Measurements from ENCODE around the gene ADAM19. TPM values are rescaled to one million over a fixed set of nuclear protein-coding genes. Genes with fewer than 3 reads are reported as not detected.
"Not testable (repeated sequence)": the region's sequence is repeated elsewhere in the genome, so short reads cannot be mapped to it uniquely, and the experiment has no call there.

Gene ADAM19
- total RNA-seq, 1 experiment from 2014 or later, result 0.47 TPM

GRCh38 chr5:157484768-157485167 lies 90.8 kb downstream of the ADAM19 start:
- no peak for TF ChIP-seq CTCF (IDR thresholded peaks at IDR 0.05; ENCODE audit: unreplicated experiment)
- DNase-seq (ENCODE audit: unreplicated experiment), result peak; percentile 65
- POLR2A ChIA-PET, result interaction anchor here (0.8 kb wide), 1 partner anchor 112 kb away, joined by 3 read pairs; no protein-coding TSS in a partner anchor
- H3K36me3 Mint-ChIP-seq (ENCODE audit: insufficient read depth, unreplicated experiment), result no peaks in the 10 kb centered on the region
- no peak overlapping the region for H3K4me3 Mint-ChIP-seq (ENCODE audit: unreplicated experiment)
- CTCF ChIA-PET, result interaction anchor here (0.6 to 3.6 kb wide), 19 partner anchors 8 to 234 kb away, joined by 3 to 25 read pairs (median 3); no protein-coding TSS in a partner anchor
- H3K27ac Mint-ChIP-seq (ENCODE audit: low read depth, unreplicated experiment), result no peak overlapping the region
- no peaks in the 10 kb centered on the region for H3K27me3 Mint-ChIP-seq (ENCODE audit: insufficient read depth, unreplicated experiment)
- no TSS peak for BruUV-seq (replicated peaks)
- H3K9me3 Mint-ChIP-seq (ENCODE audit: unreplicated experiment), result no peaks in the 10 kb centered on the region
- peaks cover 5% of the 10 kb centered on the region for H3K4me1 Mint-ChIP-seq (ENCODE audit: insufficient read depth, unreplicated experiment)
- intact Hi-C loops (cut with micrococcal nuclease), result no loop called here

GRCh38 chr5:157482702-157483101 lies 92.9 kb downstream of the ADAM19 start:
- H3K27ac Mint-ChIP-seq (ENCODE audit: low read depth, unreplicated experiment); H3K4me3 Mint-ChIP-seq (ENCODE audit: unreplicated experiment); intact Hi-C loops (cut with micrococcal nuclease); DNase-seq (ENCODE audit: unreplicated experiment); H3K9me3 Mint-ChIP-seq (ENCODE audit: unreplicated experiment); H3K4me1 Mint-ChIP-seq (ENCODE audit: insufficient read depth, unreplicated experiment); H3K36me3 Mint-ChIP-seq (ENCODE audit: insufficient read depth, unreplicated experiment); BruUV-seq (replicated peaks); H3K27me3 Mint-ChIP-seq (ENCODE audit: insufficient read depth, unreplicated experiment): not testable (repeated sequence)
- CTCF ChIA-PET, result interaction anchor here (3.6 to 4.2 kb wide), 2 partner anchors 11 to 12 kb away, joined by 18 to 28 read pairs; no protein-coding TSS in a partner anchor
- POLR2A ChIA-PET, result interaction anchor here (1.2 kb wide), 1 partner anchor 154 kb away, joined by 4 read pairs; no protein-coding TSS in a partner anchor

- ChIA-PET POLR2A (interaction anchor here (1.2 kb wide), 1 partner anchor 153 kb away, joined by 4 read pairs; no protein-coding TSS in a partner anchor), CTCF (interaction anchor here (0.8 to 28.1 kb wide), 7 partner anchors 11 to 262 kb away, joined by 3 to 642 read pairs (median 4); partner anchors contain the start of gene LSM11)
- no peak for DNase-seq (ENCODE audit: unreplicated experiment)
Observed at GRCh38 chr5:157481666-157482065, 93.9 kb downstream of the ADAM19 start.

DNA sequence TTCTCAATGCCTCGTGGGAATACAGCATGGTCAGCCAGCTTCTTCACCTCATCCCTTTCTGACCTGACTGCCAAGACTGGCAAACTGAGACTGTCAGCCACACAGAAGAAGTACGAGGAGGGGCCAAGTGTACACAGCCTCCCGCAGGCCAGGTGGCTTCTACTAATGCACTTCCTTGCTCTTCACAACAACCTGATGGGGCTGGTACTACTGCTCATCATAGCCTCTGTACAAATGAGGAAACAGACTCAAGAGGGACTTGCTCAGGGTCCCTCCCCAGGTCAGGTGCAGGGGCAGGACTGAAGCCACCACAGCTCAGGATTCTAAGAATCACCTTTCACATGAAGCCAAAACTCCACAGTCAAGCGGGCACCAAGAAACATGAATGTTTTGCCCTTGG lies 94.3 kb downstream of the ADAM19 start:
- ChIA-PET CTCF (interaction anchor here (0.7 to 28.1 kb wide), 11 partner anchors 8 to 262 kb away, joined by 3 to 642 read pairs (median 4); partner anchors contain the start of gene LSM11), POLR2A (interaction anchor here (1.0 to 1.2 kb wide), 2 partner anchors 10 to 153 kb away, joined by 3 to 4 read pairs; no protein-coding TSS in a partner anchor)
- no peak for DNase-seq (ENCODE audit: unreplicated experiment)
- no peak for TF ChIP-seq CTCF (IDR thresholded peaks at IDR 0.05; ENCODE audit: unreplicated experiment)
- Mint-ChIP-seq H3K9me3 (ENCODE audit: unreplicated experiment) (no peaks in the 10 kb centered on the region), H3K27me3 (ENCODE audit: insufficient read depth, unreplicated experiment) (no peaks in the 10 kb centered on the region), H3K36me3 (ENCODE audit: insufficient read depth, unreplicated experiment) (no peaks in the 10 kb centered on the region), H3K27ac (ENCODE audit: low read depth, unreplicated experiment) (no peak overlapping the region), H3K4me3 (ENCODE audit: unreplicated experiment) (no peak overlapping the region), H3K4me1 (ENCODE audit: insufficient read depth, unreplicated experiment) (peaks cover 5% of the 10 kb centered on the region)
- intact Hi-C loops (cut with micrococcal nuclease), result no loop called here
- no TSS peak for BruUV-seq (replicated peaks)

More at GRCh38 chr5:157481666-157482065, 93.9 kb downstream of the ADAM19 start:
- H3K9me3 Mint-ChIP-seq (ENCODE audit: unreplicated experiment), result no peaks in the 10 kb centered on the region
- no peak overlapping the region for H3K27ac Mint-ChIP-seq (ENCODE audit: low read depth, unreplicated experiment)
- H3K4me3 Mint-ChIP-seq (ENCODE audit: unreplicated experiment), result no peak overlapping the region
- intact Hi-C loops (cut with micrococcal nuclease), result no loop called here
- no peaks in the 10 kb centered on the region for H3K36me3 Mint-ChIP-seq (ENCODE audit: insufficient read depth, unreplicated experiment)
- BruUV-seq (replicated peaks), result no TSS peak
- no peak for TF ChIP-seq CTCF (IDR thresholded peaks at IDR 0.05; ENCODE audit: unreplicated experiment)
- peaks cover 5% of the 10 kb centered on the region for H3K4me1 Mint-ChIP-seq (ENCODE audit: insufficient read depth, unreplicated experiment)
- no peaks in the 10 kb centered on the region for H3K27me3 Mint-ChIP-seq (ENCODE audit: insufficient read depth, unreplicated experiment)

Data from MCF 10A (cell line).